HEK293 (cell line): ENCODE measurements around the gene BMERB1.

Source experiments
- CTCF ChIA-PET: fragments of 350-600 bp; formaldehyde crosslinking; extraction: SDS; loops from one replicate; lab custom pipeline; 2021; ENCODE audit warnings: antibody characterized with exemption; lab: Yijun Ruan, JAX
- POLR2A ChIA-PET: fragments of 300-600 bp; formaldehyde crosslinking; extraction: SDS; loops from one replicate; lab custom pipeline; 2020; ENCODE audit warnings: antibody characterized with exemption, inconsistent platforms; lab: Yijun Ruan, JAX
- H3K27ac ChIP-seq: fragments of 200-500 bp; sonication (Bioruptor generic); 2 replicates; pipeline ENCODE4 v1.5.1; 2014; ENCODE audit warnings: low read depth, low read length, control low read depth, inconsistent platforms; ENCODE audit errors: extremely low read depth
- H3K36me3 ChIP-seq, 2 experiments: fragments of 200-500 bp in 1 of 2; sonication (Bioruptor generic) in 1 of 2; 1 replicate in 1 of 2; 2 replicates in 1 of 2; pipeline ENCODE4 v1.5.1; 2014 to 2017; ENCODE audit warnings: inconsistent platforms in 2 of 2, low read length in 2 of 2; ENCODE audit not compliant: control insufficient read depth in 2 of 2, insufficient read depth in 1 of 2
- H3K4me1 ChIP-seq: fragments of 200-500 bp; sonication (Bioruptor generic); 2 replicates; pipeline ENCODE4 v1.5.1; 2014; ENCODE audit warnings: mild to moderate bottlenecking, low read length, inconsistent platforms; ENCODE audit not compliant: control insufficient read depth, insufficient read depth
- H3K4me3 ChIP-seq: 2 replicates; pipeline ENCODE4 v1.5.1; 2011; ENCODE audit warnings: low read depth, mild to moderate bottlenecking, control low read depth, low read length, moderate library complexity
- H3K9me3 ChIP-seq: fragments of 200-500 bp; sonication (Bioruptor generic); 2 replicates; pipeline ENCODE4 v1.5.1; 2014; ENCODE audit warnings: low read depth, low read length, inconsistent platforms; ENCODE audit not compliant: control insufficient read depth, insufficient read depth
- GLI4 ChIP-seq: fragments of 450-650 bp; formaldehyde crosslinking; IDR thresholded peaks from 2 replicates; pipeline ENCODE4 v1.5.1; 2016; ENCODE audit warnings: missing biosample characterization, missing genetic modification characterization
- ZNF138 ChIP-seq: fragments of 450-650 bp; formaldehyde crosslinking; IDR thresholded peaks from 2 replicates; pipeline ENCODE4 v1.5.1; 2016; ENCODE audit warnings: missing biosample characterization, missing genetic modification characterization, borderline replicate concordance
- ZNF18 ChIP-seq: fragments of 450-650 bp; formaldehyde crosslinking; IDR thresholded peaks from 2 replicates; pipeline ENCODE4 v1.5.1; 2016; ENCODE audit warnings: missing biosample characterization, missing genetic modification characterization
- ZNF19 ChIP-seq: fragments of 450-650 bp; formaldehyde crosslinking; IDR thresholded peaks from 2 replicates; pipeline ENCODE4; 2016; ENCODE audit warnings: missing biosample characterization, missing genetic modification characterization, low read depth
- ZNF324 ChIP-seq: fragments of 450-650 bp; formaldehyde crosslinking; IDR thresholded peaks from 2 replicates; pipeline ENCODE4 v1.5.1; 2016; ENCODE audit warnings: missing biosample characterization, missing genetic modification characterization
- ZNF350 ChIP-seq: fragments of 450-650 bp; formaldehyde crosslinking; IDR thresholded peaks from 2 replicates; pipeline ENCODE4 v1.5.0; 2017; ENCODE audit warnings: missing biosample characterization, mild to moderate bottlenecking, missing genetic modification characterization
- ZNF366 ChIP-seq: fragments of 450-650 bp; formaldehyde crosslinking; conservative IDR thresholded peaks from 2 replicates; pipeline ENCODE4 v1.5.1; 2016; ENCODE audit warnings: missing biosample characterization, missing genetic modification characterization
- ZNF426 ChIP-seq: fragments of 450-650 bp; formaldehyde crosslinking; IDR thresholded peaks from 2 replicates; pipeline ENCODE4 v1.5.1; 2017; ENCODE audit warnings: missing biosample characterization, missing genetic modification characterization, mild to moderate bottlenecking, inconsistent platforms, moderate library complexity
- ZNF529 ChIP-seq: fragments of 450-650 bp; formaldehyde crosslinking; IDR thresholded peaks from 2 replicates; pipeline ENCODE4 v1.5.1; 2017; ENCODE audit warnings: missing genetic modification characterization, missing biosample characterization; ENCODE audit not compliant: insufficient replicate concordance
- ZNF571 ChIP-seq: fragments of 450-650 bp; formaldehyde crosslinking; IDR thresholded peaks from 2 replicates; pipeline ENCODE4 v1.5.0; 2017; ENCODE audit warnings: missing biosample characterization, missing genetic modification characterization
- ZNF580 ChIP-seq: fragments of 450-650 bp; formaldehyde crosslinking; IDR thresholded peaks from 2 replicates; pipeline ENCODE4 v1.5.1; 2016; ENCODE audit warnings: missing biosample characterization, missing genetic modification characterization
- ZNF624 ChIP-seq: fragments of 450-650 bp; formaldehyde crosslinking; IDR thresholded peaks from 2 replicates; pipeline ENCODE4 v1.5.1; 2017; ENCODE audit warnings: missing biosample characterization, missing genetic modification characterization
- ZNF626 ChIP-seq: fragments of 450-650 bp; sonication (Bioruptor Pico); formaldehyde crosslinking; IDR thresholded peaks from 2 replicates; pipeline ENCODE4 v1.5.1; 2018; ENCODE audit warnings: missing biosample characterization, missing genetic modification characterization, inconsistent platforms
- ZSCAN23 ChIP-seq: fragments of 450-650 bp; formaldehyde crosslinking; IDR thresholded peaks from 2 replicates; pipeline ENCODE4 v1.5.1; 2016; ENCODE audit warnings: missing biosample characterization, missing genetic modification characterization
- ZSCAN30 ChIP-seq: fragments of 450-650 bp; IDR thresholded peaks from 2 replicates; pipeline ENCODE4 v1.5.1; 2018; ENCODE audit warnings: missing biosample characterization, mild to moderate bottlenecking, missing genetic modification characterization, moderate library complexity
- ZXDB ChIP-seq: fragments of 450-650 bp; formaldehyde crosslinking; IDR thresholded peaks from 2 replicates; pipeline ENCODE4 v1.5.1; 2016; ENCODE audit warnings: missing biosample characterization, missing genetic modification characterization
- TF ChIP-seq, protein P1 (sequence below): fragments of 450-650 bp; formaldehyde crosslinking; IDR thresholded peaks from 2 replicates; pipeline ENCODE4 v1.5.1; 2016; ENCODE audit warnings: missing biosample characterization, missing genetic modification characterization
- TF ChIP-seq, protein P2 (sequence below): fragments of 450-650 bp; formaldehyde crosslinking; IDR thresholded peaks from 2 replicates; pipeline ENCODE4 v1.5.1; 2016; ENCODE audit warnings: missing biosample characterization, missing genetic modification characterization, borderline replicate concordance
- TF ChIP-seq, protein P3 (sequence below): fragments of 450-650 bp; IDR thresholded peaks from 2 replicates; pipeline ENCODE4 v1.5.1; 2018; ENCODE audit warnings: missing biosample characterization, mild to moderate bottlenecking, missing genetic modification characterization
- TF ChIP-seq, protein P4 (sequence below): fragments of 450-650 bp; formaldehyde crosslinking; IDR thresholded peaks from 2 replicates; pipeline ENCODE4 v1.5.1; 2016; ENCODE audit warnings: missing biosample characterization, missing genetic modification characterization

BMERB1 gene

DNA sequence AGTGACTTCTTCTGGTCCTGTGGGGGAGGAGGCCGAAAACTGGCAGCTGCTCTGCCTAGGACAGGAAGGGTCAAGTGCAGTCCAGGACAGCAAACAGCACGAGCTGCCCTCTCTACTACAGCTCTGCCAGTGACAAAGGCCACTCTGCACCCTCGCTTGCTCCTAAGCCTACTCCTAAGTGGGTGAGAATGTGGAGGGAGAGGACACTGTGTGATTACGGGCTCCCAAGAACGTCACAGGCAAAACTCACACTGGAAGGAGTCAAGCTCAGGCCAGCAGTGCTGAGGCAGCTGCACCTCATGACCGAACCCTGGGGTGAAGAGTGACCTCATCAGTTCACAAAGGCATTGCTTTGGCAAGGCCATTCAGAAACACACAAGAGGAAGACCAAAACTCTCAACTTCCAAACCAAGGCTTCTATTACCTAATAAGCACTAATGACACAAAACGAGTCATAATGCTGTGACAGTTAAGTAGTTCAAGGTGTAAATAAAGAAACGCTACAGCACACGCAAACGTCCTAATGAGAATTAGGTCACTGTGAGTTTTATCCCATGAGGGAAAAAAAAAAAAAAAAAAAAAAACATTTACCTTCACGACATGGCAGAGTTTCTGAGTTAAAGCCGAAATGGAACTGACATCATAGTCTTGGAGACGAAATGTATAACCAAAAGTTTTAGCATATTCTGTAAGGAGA lies 173.5 kb downstream of the BMERB1 start (continued):
- TF ChIP-seq ZNF19 (tag by site-specific recombination) (no peak), ZXDB (tag by site-specific recombination) (no peak), ZSCAN30 (tag by site-specific recombination) (no peak), ZNF366 (tag by site-specific recombination) (peak; percentile 82), ZSCAN23 (tag by site-specific recombination) (peak; percentile 23; the same call in 1 of the 2 replicates), ZNF324 (tag by site-specific recombination) (0 out of 2 replicates have a peak, but pooled peaks have one; percentile 35)
- TF ChIP-seq, protein P1, sequence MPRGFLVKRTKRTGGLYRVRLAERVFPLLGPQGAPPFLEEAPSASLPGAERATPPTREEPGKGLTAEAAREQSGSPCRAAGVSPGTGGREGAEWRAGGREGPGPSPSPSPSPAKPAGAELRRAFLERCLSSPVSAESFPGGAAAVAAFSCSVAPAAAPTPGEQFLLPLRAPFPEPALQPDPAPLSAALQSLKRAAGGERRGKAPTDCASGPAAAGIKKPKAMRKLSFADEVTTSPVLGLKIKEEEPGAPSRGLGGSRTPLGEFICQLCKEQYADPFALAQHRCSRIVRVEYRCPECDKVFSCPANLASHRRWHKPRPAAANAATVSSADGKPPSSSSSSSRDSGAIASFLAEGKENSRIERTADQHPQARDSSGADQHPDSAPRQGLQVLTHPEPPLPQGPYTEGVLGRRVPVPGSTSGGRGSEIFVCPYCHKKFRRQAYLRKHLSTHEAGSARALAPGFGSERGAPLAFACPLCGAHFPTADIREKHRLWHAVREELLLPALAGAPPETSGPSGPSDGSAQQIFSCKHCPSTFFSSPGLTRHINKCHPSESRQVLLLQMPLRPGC (tag by site-specific recombination): peak; percentile 80
- TF ChIP-seq, protein P2, sequence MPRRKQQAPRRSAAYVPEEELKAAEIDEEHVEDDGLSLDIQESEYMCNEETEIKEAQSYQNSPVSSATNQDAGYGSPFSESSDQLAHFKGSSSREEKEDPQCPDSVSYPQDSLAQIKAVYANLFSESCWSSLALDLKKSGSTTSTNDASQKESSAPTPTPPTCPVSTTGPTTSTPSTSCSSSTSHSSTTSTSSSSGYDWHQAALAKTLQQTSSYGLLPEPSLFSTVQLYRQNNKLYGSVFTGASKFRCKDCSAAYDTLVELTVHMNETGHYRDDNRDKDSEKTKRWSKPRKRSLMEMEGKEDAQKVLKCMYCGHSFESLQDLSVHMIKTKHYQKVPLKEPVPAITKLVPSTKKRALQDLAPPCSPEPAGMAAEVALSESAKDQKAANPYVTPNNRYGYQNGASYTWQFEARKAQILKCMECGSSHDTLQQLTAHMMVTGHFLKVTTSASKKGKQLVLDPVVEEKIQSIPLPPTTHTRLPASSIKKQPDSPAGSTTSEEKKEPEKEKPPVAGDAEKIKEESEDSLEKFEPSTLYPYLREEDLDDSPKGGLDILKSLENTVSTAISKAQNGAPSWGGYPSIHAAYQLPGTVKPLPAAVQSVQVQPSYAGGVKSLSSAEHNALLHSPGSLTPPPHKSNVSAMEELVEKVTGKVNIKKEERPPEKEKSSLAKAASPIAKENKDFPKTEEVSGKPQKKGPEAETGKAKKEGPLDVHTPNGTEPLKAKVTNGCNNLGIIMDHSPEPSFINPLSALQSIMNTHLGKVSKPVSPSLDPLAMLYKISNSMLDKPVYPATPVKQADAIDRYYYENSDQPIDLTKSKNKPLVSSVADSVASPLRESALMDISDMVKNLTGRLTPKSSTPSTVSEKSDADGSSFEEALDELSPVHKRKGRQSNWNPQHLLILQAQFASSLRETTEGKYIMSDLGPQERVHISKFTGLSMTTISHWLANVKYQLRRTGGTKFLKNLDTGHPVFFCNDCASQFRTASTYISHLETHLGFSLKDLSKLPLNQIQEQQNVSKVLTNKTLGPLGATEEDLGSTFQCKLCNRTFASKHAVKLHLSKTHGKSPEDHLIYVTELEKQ (tag by site-specific recombination): peak; percentile 67; the same call in 1 of the 2 replicates
- TF ChIP-seq, all 188 proteins: peak for 18

GRCh38 chr16:15608398-15609285 lies 174.3 kb downstream of the BMERB1 start:
- TF ChIP-seq ZNF426 (tag by site-specific recombination) (no peak), ZNF624 (tag by site-specific recombination) (no peak), ZNF350 (tag by site-specific recombination) (no peak), ZNF626 (tag by site-specific recombination) (no peak), ZNF366 (tag by site-specific recombination) (0 out of 2 replicates have a peak, but pooled peaks have one; percentile 24), ZNF571 (tag by site-specific recombination) (no peak), ZNF580 (tag by site-specific recombination) (no peak), GLI4 (tag by site-specific recombination) (no peak), ZNF138 (tag by site-specific recombination) (no peak), ZNF529 (no peak), ZNF18 (tag by site-specific recombination) (no peak)
- TF ChIP-seq, protein P3, sequence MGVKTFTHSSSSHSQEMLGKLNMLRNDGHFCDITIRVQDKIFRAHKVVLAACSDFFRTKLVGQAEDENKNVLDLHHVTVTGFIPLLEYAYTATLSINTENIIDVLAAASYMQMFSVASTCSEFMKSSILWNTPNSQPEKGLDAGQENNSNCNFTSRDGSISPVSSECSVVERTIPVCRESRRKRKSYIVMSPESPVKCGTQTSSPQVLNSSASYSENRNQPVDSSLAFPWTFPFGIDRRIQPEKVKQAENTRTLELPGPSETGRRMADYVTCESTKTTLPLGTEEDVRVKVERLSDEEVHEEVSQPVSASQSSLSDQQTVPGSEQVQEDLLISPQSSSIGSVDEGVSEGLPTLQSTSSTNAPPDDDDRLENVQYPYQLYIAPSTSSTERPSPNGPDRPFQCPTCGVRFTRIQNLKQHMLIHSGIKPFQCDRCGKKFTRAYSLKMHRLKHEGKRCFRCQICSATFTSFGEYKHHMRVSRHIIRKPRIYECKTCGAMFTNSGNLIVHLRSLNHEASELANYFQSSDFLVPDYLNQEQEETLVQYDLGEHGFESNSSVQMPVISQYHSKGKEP (tag by site-specific recombination): no peak
- TF ChIP-seq, protein P1 (tag by site-specific recombination): no peak
- TF ChIP-seq, protein P4, sequence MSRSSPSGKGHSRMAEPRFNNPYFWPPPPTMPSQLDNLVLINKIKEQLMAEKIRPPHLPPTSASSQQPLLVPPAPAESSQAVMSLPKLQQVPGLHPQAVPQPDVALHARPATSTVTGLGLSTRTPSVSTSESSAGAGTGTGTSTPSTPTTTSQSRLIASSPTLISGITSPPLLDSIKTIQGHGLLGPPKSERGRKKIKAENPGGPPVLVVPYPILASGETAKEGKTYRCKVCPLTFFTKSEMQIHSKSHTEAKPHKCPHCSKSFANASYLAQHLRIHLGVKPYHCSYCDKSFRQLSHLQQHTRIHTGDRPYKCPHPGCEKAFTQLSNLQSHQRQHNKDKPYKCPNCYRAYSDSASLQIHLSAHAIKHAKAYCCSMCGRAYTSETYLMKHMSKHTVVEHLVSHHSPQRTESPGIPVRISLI (tag by site-specific recombination): 0 out of 2 replicates have a peak, but pooled peaks have one; percentile 0
- TF ChIP-seq, all 188 proteins: peak for 2
- CTCF ChIA-PET: no interaction called here
- Histone ChIP-seq H3K4me1 (no peaks in the 10 kb centered on the region), H3K9me3 (no peaks in the 10 kb centered on the region), H3K36me3 (peaks cover 16 to 88% of the 10 kb centered on the region in 2 experiments), H3K27ac (no peak overlapping the region), H3K4me3 (no peak overlapping the region)
- POLR2A ChIA-PET: interaction anchor here (0.6 kb wide), 1 partner anchor 34 kb away, joined by 6 read pairs; the partner anchor contains the start of gene MARF1
